HCT116 (cell line): ENCODE measurements around the gene WDR70. TPM values are rescaled to one million over a fixed set of nuclear protein-coding genes. Genes with fewer than 3 reads are reported as not detected.

Experiments
- ATAC-seq: fragments of 200-7000 bp; cut with Tn5 transposase; 2 replicates; pipeline ENCODE4 v1.9.1; 2020; ENCODE audit warnings: mild to moderate bottlenecking, moderate library complexity
- BruUV-seq: library from RNA; stranded (reverse); fragments of 400-500 nt; replicated peaks from 2 replicates; lab custom pipeline; 2021; lab: Mats Ljungman, UMichigan
- CTCF ChIA-PET: fragments of 300-600 bp; sonication (Branson Sonifier 250); formaldehyde crosslinking; loops from one replicate; lab custom pipeline; 2021; ENCODE audit warnings: antibody characterized with exemption; lab: Charles Lee
- POLR2A ChIA-PET: fragments of 300-600, 350-600 bp; sonication (Branson Sonifier 250); formaldehyde crosslinking; loops from one replicate; lab custom pipeline; 2021; ENCODE audit warnings: antibody characterized with exemption; lab: Charles Lee
- RAD21 ChIA-PET, 2 experiments: fragments of 300-600 bp; sonication (Branson Sonifier 250); formaldehyde crosslinking; loops; one replicate each; lab custom pipeline; 2023; ENCODE audit warnings: low total read pairs in 2 of 2; ENCODE audit not compliant: uncharacterized antibody in 2 of 2, unreplicated experiment in 2 of 2, low non-redundant PET in 1 of 2; lab: Charles Lee
- DNase-seq: peaks from one replicate; pipeline ENCODE4 v3.0.0-alpha.2; 2010; ENCODE audit warnings: low read depth, low spot score
- H2AFZ ChIP-seq: fragments of 200-600 bp; shearing (Covaris generic), sonication (generic); 2 replicates; pipeline ENCODE4 v1.6.1; 2017; ENCODE audit warnings: low read depth, mixed run types, mixed read lengths, antibody characterized with exemption, low read length; ENCODE audit not compliant: poor library complexity, severe bottlenecking
- H3K27ac ChIP-seq: 2 replicates; pipeline ENCODE4 v1.5.1; 2012; ENCODE audit warnings: low read depth, low read length
- H3K27me3 ChIP-seq: fragments of 200-600 bp; sonication (generic); 2 replicates; pipeline ENCODE4 v1.6.1; 2016; ENCODE audit warnings: mixed run types, low read length, mixed read lengths; ENCODE audit not compliant: insufficient read depth
- H3K36me3 ChIP-seq, 2 experiments: fragments of 200-500 bp in 1 of 2; fragments of 200-600 bp in 1 of 2; sonication (Bioruptor generic) in 1 of 2; sonication (generic) in 1 of 2; 2 replicates each; pipeline versions ENCODE4 v1.5.1 to v1.6.1; 2014 to 2016; ENCODE audit warnings: low read length in 2 of 2, inconsistent platforms in 1 of 2, mixed read lengths in 1 of 2, mixed run types in 1 of 2; ENCODE audit not compliant: insufficient read depth in 2 of 2, control insufficient read depth in 1 of 2
- H3K4me1 ChIP-seq, 2 experiments: fragments of 200-600 bp in 1 of 2; sonication (generic) in 1 of 2; 2 replicates each; pipeline versions ENCODE4 v1.5.1 to v1.6.1; 2012 to 2017; ENCODE audit warnings: low read length in 2 of 2, inconsistent platforms in 1 of 2, mild to moderate bottlenecking in 1 of 2, mixed read lengths in 1 of 2, mixed run types in 1 of 2, moderate library complexity in 1 of 2; ENCODE audit not compliant: insufficient read depth in 2 of 2, control insufficient read depth in 1 of 2
- H3K4me2 ChIP-seq: fragments of 200-600 bp; sonication (generic); 2 replicates; pipeline ENCODE4 v1.6.1; 2017; ENCODE audit warnings: mixed run types, low read length, mixed read lengths
- H3K4me3 ChIP-seq, 2 experiments: fragments of 200-600 bp in 1 of 2; sonication (generic) in 1 of 2; replicated peaks in 1 of 2; 2 replicates each; pipeline ENCODE4 v1.5.1; 2011 to 2016; ENCODE audit warnings: low read length in 2 of 2, control low read depth in 1 of 2, low read depth in 1 of 2, mild to moderate bottlenecking in 1 of 2, mixed read lengths in 1 of 2, mixed run types in 1 of 2
- H3K79me2 ChIP-seq: fragments of 200-600 bp; sonication (generic); 2 replicates; pipeline ENCODE4 v1.6.1; 2017; ENCODE audit warnings: mild to moderate bottlenecking, mixed run types, low read length, moderate library complexity, mixed read lengths; ENCODE audit not compliant: insufficient read depth
- H3K9ac ChIP-seq: fragments of 200-600 bp; sonication (generic); 2 replicates; pipeline ENCODE4 v1.6.1; 2016; ENCODE audit warnings: low read length, mixed read lengths
- H3K9me2 ChIP-seq: fragments of 200-600 bp; sonication (generic), shearing (Covaris generic); 2 replicates; pipeline ENCODE4 v1.6.1; 2017; ENCODE audit warnings: mixed run types, mild to moderate bottlenecking, moderate library complexity; ENCODE audit not compliant: insufficient read depth
- H3K9me3 ChIP-seq, 2 experiments: fragments of 200-500 bp in 1 of 2; fragments of 200-600 bp in 1 of 2; sonication (Bioruptor generic) in 1 of 2; sonication (generic) in 1 of 2; 2 replicates each; pipeline ENCODE4 v1.6.1; 2014 to 2017; ENCODE audit warnings: low read length in 2 of 2, mixed read lengths in 2 of 2, inconsistent platforms in 1 of 2, low read depth in 1 of 2, mild to moderate bottlenecking in 1 of 2, mixed run types in 1 of 2, moderate library complexity in 1 of 2; ENCODE audit not compliant: control insufficient read depth in 1 of 2, insufficient read depth in 1 of 2
- H4K20me1 ChIP-seq: fragments of 200-600 bp; sonication (generic), shearing (Covaris generic); 2 replicates; pipeline ENCODE4 v1.6.1; 2017; ENCODE audit warnings: mixed run types, mild to moderate bottlenecking, moderate library complexity; ENCODE audit not compliant: insufficient read depth
- CBX3 ChIP-seq: IDR thresholded peaks from 2 replicates; pipeline ENCODE4 v1.6.1; 2012; ENCODE audit warnings: low read depth
- CEBPB ChIP-seq: IDR thresholded peaks from 2 replicates; pipeline ENCODE4 v1.6.1; 2012; ENCODE audit warnings: low read depth
- EGR1 ChIP-seq: IDR thresholded peaks from 2 replicates; pipeline ENCODE4 v1.6.1; 2012; ENCODE audit warnings: low read depth
- EZH2phosphoT487 ChIP-seq: fragments of 200-600 bp; IDR thresholded peaks from 2 replicates; pipeline ENCODE4 v1.6.1; 2018; ENCODE audit warnings: antibody characterized with exemption, borderline replicate concordance
- FOSL1 ChIP-seq: IDR thresholded peaks from 2 replicates; pipeline ENCODE4 v1.6.1; 2012; ENCODE audit warnings: low read depth
- JUND ChIP-seq: IDR thresholded peaks from 2 replicates; pipeline ENCODE4 v1.6.1; 2012
- POLR2A ChIP-seq: IDR thresholded peaks from 2 replicates; pipeline ENCODE4 v1.7.0; 2011; ENCODE audit warnings: borderline replicate concordance; ENCODE audit not compliant: insufficient read depth, insufficient read length; ENCODE audit errors: extremely low read depth
- POLR2AphosphoS5 ChIP-seq: IDR thresholded peaks from 2 replicates; pipeline ENCODE4 v1.6.1; 2011; ENCODE audit warnings: mild to moderate bottlenecking, low read depth, low read length, moderate library complexity
- RAD21 ChIP-seq: IDR thresholded peaks from 2 replicates; pipeline ENCODE4 v1.6.1; 2012; ENCODE audit warnings: low read depth, mild to moderate bottlenecking
- SIN3A ChIP-seq: IDR thresholded peaks from 2 replicates; pipeline ENCODE4 v1.6.1; 2012; ENCODE audit warnings: low read depth
- SP1 ChIP-seq: IDR thresholded peaks from 2 replicates; pipeline ENCODE4 v1.6.1; 2012; ENCODE audit warnings: low read depth
- SRF ChIP-seq: IDR thresholded peaks from 2 replicates; pipeline ENCODE4 v1.6.1; 2012; ENCODE audit warnings: low read depth
- TCF7L2 ChIP-seq: IDR thresholded peaks from 2 replicates; pipeline ENCODE4 v1.7.0; 2011; ENCODE audit warnings: borderline replicate concordance, inconsistent platforms; ENCODE audit not compliant: insufficient read depth, insufficient read length; ENCODE audit errors: extremely low read depth
- ZNF274 ChIP-seq: fragments of 200-500 bp; sonication (Bioruptor generic); IDR thresholded peaks from 2 replicates; pipeline ENCODE4 v1.6.1; 2014; ENCODE audit warnings: mild to moderate bottlenecking, low read depth, low read length, inconsistent platforms
- intact Hi-C: fragments of 100-400 bp; cut with micrococcal nuclease; formaldehyde crosslinking; loops from 2 replicates; pipeline ENCODE4 v1.10.0; 2022
- total RNA-seq: library from RNA; stranded (reverse); gene quantifications from one replicate; pipeline ENCODE4 v1.2.1, GENCODE V29; 2021; ENCODE audit not compliant: unreplicated experiment
- TF ChIP-seq, protein P1 (sequence below), 3 experiments: fragments of 200-600 bp in 1 of 3; sonication (generic) in 1 of 3; IDR thresholded peaks in 2 of 3; conservative IDR thresholded peaks in 1 of 3; 2 replicates each; pipeline ENCODE4 v1.5.1; 2012 to 2017; ENCODE audit warnings: low read depth in 2 of 3, low read length in 2 of 3, antibody characterized with exemption in 1 of 3, borderline replicate concordance in 1 of 3, control low read depth in 1 of 3, mild to moderate bottlenecking in 1 of 3, mixed read lengths in 1 of 3, mixed run types in 1 of 3, moderate library complexity in 1 of 3; ENCODE audit not compliant: insufficient read depth in 1 of 3
- TF ChIP-seq, protein P2 (sequence below): IDR thresholded peaks from 2 replicates; pipeline ENCODE4 v1.6.1; 2012
- TF ChIP-seq, protein P3 (sequence below): IDR thresholded peaks from 2 replicates; pipeline ENCODE4 v1.6.1; 2012; ENCODE audit warnings: low read depth

WDR70 gene
- total RNA-seq, 1 experiment from 2014 or later, result 31.1 TPM

DNA sequence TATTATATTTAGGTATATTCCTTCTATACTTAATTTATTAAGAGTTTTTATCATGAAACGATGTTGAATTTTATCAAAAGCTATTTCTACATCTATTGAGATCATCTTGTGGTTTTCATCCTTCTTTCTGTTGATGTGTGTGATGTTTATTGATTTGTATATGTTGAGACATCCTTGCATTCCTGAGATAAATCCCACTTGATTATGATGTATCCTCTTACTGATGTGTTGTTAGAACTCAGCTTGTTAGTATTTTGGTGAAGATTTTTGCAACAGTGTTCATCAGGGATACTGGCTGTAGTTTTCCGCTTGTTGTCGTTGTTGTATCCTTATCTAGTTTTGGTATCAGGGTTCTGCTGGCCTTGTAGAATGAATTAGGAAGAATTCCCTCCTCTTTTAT is 247.1 kb downstream of the WDR70 start:
- no peak overlapping the region for H3K9ac ChIP-seq
- ChIA-PET RAD21 (no interaction called here), CTCF (no interaction called here), POLR2A (no interaction called here)
- no peak overlapping the region for H3K4me3 ChIP-seq
- H3K27me3 ChIP-seq, result no peaks in the 10 kb centered on the region
- no peak overlapping the region for H3K27ac ChIP-seq
- no peaks in the 10 kb centered on the region for H4K20me1 ChIP-seq
- no TSS peak for BruUV-seq
- H3K9me2 ChIP-seq, result no peaks in the 10 kb centered on the region
- no peak overlapping the region for H3K4me2 ChIP-seq
- ATAC-seq (no peak), DNase-seq (no peak)
- no peaks in the 10 kb centered on the region for H3K36me3 ChIP-seq
- no peaks in the 10 kb centered on the region for H3K4me1 ChIP-seq
- intact Hi-C loops, result no loop called here
- H2AFZ ChIP-seq, result no peak overlapping the region
- no peaks in the 10 kb centered on the region; a peak in 1 of 4 replicates for H3K9me3 ChIP-seq
- TF ChIP-seq CBX3 (no peak), CEBPB (no peak), TCF7L2 (no peak), SIN3A (no peak), RAD21 (no peak), JUND (no peak), ZNF274 (no peak)
- TF ChIP-seq, protein P1, sequence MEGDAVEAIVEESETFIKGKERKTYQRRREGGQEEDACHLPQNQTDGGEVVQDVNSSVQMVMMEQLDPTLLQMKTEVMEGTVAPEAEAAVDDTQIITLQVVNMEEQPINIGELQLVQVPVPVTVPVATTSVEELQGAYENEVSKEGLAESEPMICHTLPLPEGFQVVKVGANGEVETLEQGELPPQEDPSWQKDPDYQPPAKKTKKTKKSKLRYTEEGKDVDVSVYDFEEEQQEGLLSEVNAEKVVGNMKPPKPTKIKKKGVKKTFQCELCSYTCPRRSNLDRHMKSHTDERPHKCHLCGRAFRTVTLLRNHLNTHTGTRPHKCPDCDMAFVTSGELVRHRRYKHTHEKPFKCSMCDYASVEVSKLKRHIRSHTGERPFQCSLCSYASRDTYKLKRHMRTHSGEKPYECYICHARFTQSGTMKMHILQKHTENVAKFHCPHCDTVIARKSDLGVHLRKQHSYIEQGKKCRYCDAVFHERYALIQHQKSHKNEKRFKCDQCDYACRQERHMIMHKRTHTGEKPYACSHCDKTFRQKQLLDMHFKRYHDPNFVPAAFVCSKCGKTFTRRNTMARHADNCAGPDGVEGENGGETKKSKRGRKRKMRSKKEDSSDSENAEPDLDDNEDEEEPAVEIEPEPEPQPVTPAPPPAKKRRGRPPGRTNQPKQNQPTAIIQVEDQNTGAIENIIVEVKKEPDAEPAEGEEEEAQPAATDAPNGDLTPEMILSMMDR (IDR thresholded peaks at IDR 0.05 in 2 of 3, conservative IDR thresholded peaks at IDR 0.05 in 1 of 3; ENCODE audit: borderline replicate concordance in 1 of 3, insufficient read depth in 1 of 3, low read depth in 2 of 3, low read length in 2 of 3), result no peak
- TF ChIP-seq, protein P2, sequence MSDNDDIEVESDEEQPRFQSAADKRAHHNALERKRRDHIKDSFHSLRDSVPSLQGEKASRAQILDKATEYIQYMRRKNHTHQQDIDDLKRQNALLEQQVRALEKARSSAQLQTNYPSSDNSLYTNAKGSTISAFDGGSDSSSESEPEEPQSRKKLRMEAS, result no peak
- no peaks in the 10 kb centered on the region for H3K79me2 ChIP-seq

DNA sequence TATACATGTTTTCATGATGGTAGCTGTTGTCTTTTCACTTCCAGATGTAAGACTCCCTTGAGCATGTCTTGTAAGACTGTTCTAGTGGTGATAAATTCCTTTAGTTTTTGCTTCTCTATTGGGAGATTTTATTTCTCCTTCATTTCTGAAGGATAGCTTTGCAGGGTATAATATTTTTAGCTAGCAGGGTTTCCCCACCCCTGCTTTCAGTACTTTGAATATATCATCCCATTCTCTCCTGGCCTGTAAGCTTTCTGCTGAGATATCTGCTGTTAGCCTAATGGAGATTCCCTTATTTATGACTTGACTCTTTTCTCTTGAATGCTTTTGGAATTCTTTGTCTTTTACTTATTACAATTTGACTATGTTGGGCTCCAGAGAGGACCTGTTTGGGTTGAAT is 249.8 kb downstream of the WDR70 start:
- ChIA-PET POLR2A (no interaction called here), RAD21 (no interaction called here), CTCF (no interaction called here)
- ATAC-seq (no peak), DNase-seq (no peak)
- H3K9me2 ChIP-seq, result no peaks in the 10 kb centered on the region
- H3K79me2 ChIP-seq, result no peaks in the 10 kb centered on the region
- H3K4me2 ChIP-seq, result no peak overlapping the region
- H3K9ac ChIP-seq, result no peak overlapping the region
- BruUV-seq, result no TSS peak
- no peak overlapping the region for H3K27ac ChIP-seq
- intact Hi-C loops, result no loop called here
- no peaks in the 10 kb centered on the region; a peak in 1 of 4 replicates for H3K9me3 ChIP-seq
- H2AFZ ChIP-seq, result no peak overlapping the region
- H3K36me3 ChIP-seq, result no peaks in the 10 kb centered on the region
- no peaks in the 10 kb centered on the region for H3K4me1 ChIP-seq
- H3K4me3 ChIP-seq, result no peak overlapping the region
- H3K27me3 ChIP-seq, result no peaks in the 10 kb centered on the region
- H4K20me1 ChIP-seq, result no peaks in the 10 kb centered on the region
- no peak for TF ChIP-seq SIN3A
- TF ChIP-seq POLR2A, result no peak
- no peak for TF ChIP-seq EGR1
- no peak for TF ChIP-seq SRF
- TF ChIP-seq ZNF274, result no peak
- TF ChIP-seq EZH2phosphoT487, result no peak
- no peak for TF ChIP-seq FOSL1
- TF ChIP-seq TCF7L2, result no peak
- TF ChIP-seq SP1, result no peak
- TF ChIP-seq POLR2AphosphoS5, result no peak
- TF ChIP-seq, protein P3, sequence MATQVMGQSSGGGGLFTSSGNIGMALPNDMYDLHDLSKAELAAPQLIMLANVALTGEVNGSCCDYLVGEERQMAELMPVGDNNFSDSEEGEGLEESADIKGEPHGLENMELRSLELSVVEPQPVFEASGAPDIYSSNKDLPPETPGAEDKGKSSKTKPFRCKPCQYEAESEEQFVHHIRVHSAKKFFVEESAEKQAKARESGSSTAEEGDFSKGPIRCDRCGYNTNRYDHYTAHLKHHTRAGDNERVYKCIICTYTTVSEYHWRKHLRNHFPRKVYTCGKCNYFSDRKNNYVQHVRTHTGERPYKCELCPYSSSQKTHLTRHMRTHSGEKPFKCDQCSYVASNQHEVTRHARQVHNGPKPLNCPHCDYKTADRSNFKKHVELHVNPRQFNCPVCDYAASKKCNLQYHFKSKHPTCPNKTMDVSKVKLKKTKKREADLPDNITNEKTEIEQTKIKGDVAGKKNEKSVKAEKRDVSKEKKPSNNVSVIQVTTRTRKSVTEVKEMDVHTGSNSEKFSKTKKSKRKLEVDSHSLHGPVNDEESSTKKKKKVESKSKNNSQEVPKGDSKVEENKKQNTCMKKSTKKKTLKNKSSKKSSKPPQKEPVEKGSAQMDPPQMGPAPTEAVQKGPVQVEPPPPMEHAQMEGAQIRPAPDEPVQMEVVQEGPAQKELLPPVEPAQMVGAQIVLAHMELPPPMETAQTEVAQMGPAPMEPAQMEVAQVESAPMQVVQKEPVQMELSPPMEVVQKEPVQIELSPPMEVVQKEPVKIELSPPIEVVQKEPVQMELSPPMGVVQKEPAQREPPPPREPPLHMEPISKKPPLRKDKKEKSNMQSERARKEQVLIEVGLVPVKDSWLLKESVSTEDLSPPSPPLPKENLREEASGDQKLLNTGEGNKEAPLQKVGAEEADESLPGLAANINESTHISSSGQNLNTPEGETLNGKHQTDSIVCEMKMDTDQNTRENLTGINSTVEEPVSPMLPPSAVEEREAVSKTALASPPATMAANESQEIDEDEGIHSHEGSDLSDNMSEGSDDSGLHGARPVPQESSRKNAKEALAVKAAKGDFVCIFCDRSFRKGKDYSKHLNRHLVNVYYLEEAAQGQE, result no peak
- TF ChIP-seq CBX3, result no peak
